ENCODE measurements around the gene CNTNAP2. TPM values are rescaled to one million over a fixed set of nuclear protein-coding genes. Genes with fewer than 3 reads are reported as not detected.

CNTNAP2 gene
- total and polyA plus RNA-seq, 7 experiments from 2014 or later = 0.02 to 0.48 (median 0.24) TPM; not detected in 2

DNA sequence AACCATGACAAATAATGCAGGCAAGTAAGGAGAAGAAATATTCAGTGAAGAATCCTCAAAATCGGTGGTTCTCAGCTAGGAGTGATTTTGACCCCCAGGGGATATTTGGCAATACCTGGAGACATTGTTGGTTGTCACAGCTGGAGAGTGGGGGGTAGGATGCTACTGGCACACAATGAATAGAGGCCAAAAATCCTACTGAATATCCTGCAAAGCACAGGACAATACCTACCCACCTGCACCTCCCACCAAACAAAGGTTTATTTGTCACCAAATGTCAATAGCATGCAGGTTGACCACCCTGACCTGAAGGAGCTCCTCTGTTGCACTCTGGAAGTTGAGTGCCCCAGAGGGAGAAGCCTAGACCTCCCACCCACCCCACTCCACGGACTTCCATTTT, 1028.6 kb downstream of the CNTNAP2 start:
- CTCF ChIA-PET = no interaction called here

DNA sequence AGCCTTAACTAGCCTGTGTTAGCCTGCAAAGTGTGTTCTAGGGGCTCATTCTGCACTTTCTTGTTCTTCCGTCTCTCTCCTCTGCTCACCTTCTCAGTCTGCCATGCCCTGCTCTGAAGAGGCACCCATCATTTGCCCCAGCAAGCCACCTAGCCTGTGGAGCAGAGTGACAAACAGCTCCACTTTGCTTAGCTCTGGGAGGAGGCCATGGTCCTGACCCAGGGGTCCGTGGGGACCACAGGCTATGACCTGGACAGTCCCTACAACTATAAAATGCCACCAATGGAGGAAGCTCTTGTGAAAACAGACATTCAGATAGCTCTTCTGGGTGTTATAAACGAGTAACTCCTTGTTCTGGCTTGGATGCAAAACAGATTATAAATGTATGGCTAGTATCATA, 1029.6 kb downstream of the CNTNAP2 start:
- no peak overlapping the region for H3K27ac ChIP-seq (ENCODE audit: low read depth, low read length)
- ChIA-PET CTCF (no interaction called here), POLR2A (no interaction called here)
- ATAC-seq = no peak
- no peak for DNase-seq
- no peaks in the 10 kb centered on the region for H3K9me3 ChIP-seq (ENCODE audit: control insufficient read depth in 2 of 3, low read length in 3 of 3)
- intact Hi-C loops (cut with micrococcal nuclease) = no loop called here
- Mint-ChIP-seq H3K36me3 (no peaks in the 10 kb centered on the region), H3K9me3 (peaks cover 0 to 25% (median 9%) of the 10 kb centered on the region in 11 donors), H3K27ac (no peak overlapping the region), H3K4me3 (no peak overlapping the region), H3K4me1 (no peaks in the 10 kb centered on the region), H3K27me3 (no peaks in the 10 kb centered on the region)
- no peaks in the 10 kb centered on the region for H3K27me3 ChIP-seq (ENCODE audit: control insufficient read depth in 2 of 2, insufficient read depth in 2 of 2, low read length in 2 of 2)
- H3K4me1 ChIP-seq (ENCODE audit: control insufficient read depth in 2 of 2, insufficient read depth in 2 of 2, low read length in 2 of 2) = no peaks in the 10 kb centered on the region
- no peak overlapping the region for H3K4me3 ChIP-seq (ENCODE audit: low read length)
- no peaks in the 10 kb centered on the region for H3K36me3 ChIP-seq (ENCODE audit: control insufficient read depth in 2 of 3, insufficient read depth in 3 of 3, low read length in 3 of 3)

More for the DNA sequence above, 1028.6 kb downstream of the CNTNAP2 start:
- Mint-ChIP-seq H3K4me1 (no peaks in the 10 kb centered on the region), H3K9me3 (peaks cover 0 to 24% (median 11%) of the 10 kb centered on the region in 11 donors), H3K36me3 (no peaks in the 10 kb centered on the region), H3K27ac (no peak overlapping the region), H3K27me3 (no peaks in the 10 kb centered on the region), H3K4me3 (no peak overlapping the region)
- Histone ChIP-seq H3K36me3 (ENCODE audit: control insufficient read depth in 2 of 3, insufficient read depth in 3 of 3, low read length in 3 of 3) (no peaks in the 10 kb centered on the region), H3K4me3 (ENCODE audit: low read length) (no peak overlapping the region), H3K27ac (ENCODE audit: low read depth, low read length) (no peak overlapping the region), H3K4me1 (ENCODE audit: control insufficient read depth in 2 of 2, insufficient read depth in 2 of 2, low read length in 2 of 2) (no peaks in the 10 kb centered on the region), H3K27me3 (ENCODE audit: control insufficient read depth in 2 of 2, insufficient read depth in 2 of 2, low read length in 2 of 2) (no peaks in the 10 kb centered on the region), H3K9me3 (ENCODE audit: control insufficient read depth in 2 of 3, low read length in 3 of 3) (no peaks in the 10 kb centered on the region)
- DNase-seq (no peak), ATAC-seq (no peak)
- intact Hi-C loops (cut with micrococcal nuclease) = no loop called here
- POLR2A ChIA-PET = no interaction called here

DNA sequence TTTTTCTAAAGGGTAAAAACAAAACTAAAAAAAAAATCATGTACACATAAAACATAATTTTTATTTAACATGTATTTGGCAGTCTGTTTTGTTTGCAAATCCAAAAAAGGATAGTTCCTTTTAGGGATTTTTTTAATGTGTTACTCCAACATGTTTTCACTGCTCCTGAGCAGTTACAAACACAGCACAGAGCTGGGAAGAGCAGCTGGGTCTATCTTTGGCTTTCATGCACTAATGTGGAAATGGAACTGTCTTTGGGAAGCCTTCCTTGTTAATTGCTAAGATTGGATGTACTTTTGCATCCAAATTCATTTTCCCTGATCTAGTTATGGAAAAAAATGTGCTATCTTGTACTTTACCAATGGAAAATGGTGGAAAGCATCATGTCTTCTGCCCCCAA, 1035.1 kb downstream of the CNTNAP2 start:
- Histone ChIP-seq H3K4me3 (ENCODE audit: low read length) (no peak overlapping the region), H3K27me3 (ENCODE audit: control insufficient read depth in 2 of 2, insufficient read depth in 2 of 2, low read length in 2 of 2) (no peaks in the 10 kb centered on the region), H3K27ac (ENCODE audit: low read depth, low read length) (no peak overlapping the region), H3K9me3 (ENCODE audit: control insufficient read depth in 2 of 3, low read length in 3 of 3) (no peaks in the 10 kb centered on the region), H3K36me3 (ENCODE audit: control insufficient read depth in 2 of 3, insufficient read depth in 3 of 3, low read length in 3 of 3) (no peaks in the 10 kb centered on the region), H3K4me1 (ENCODE audit: control insufficient read depth in 2 of 2, insufficient read depth in 2 of 2, low read length in 2 of 2) (no peaks in the 10 kb centered on the region)
- Mint-ChIP-seq H3K4me1 (no peaks in the 10 kb centered on the region), H3K27ac (no peak overlapping the region), H3K36me3 (no peaks in the 10 kb centered on the region), H3K9me3 (peaks cover 0 to 35% (median 6%) of the 10 kb centered on the region in 11 donors), H3K4me3 (no peak overlapping the region), H3K27me3 (no peaks in the 10 kb centered on the region)
- POLR2A ChIA-PET = no interaction called here
- CTCF ChIA-PET = no interaction called here
- ATAC-seq (no peak), DNase-seq (no peak)
- intact Hi-C loops (cut with micrococcal nuclease) = no loop called here

DNA sequence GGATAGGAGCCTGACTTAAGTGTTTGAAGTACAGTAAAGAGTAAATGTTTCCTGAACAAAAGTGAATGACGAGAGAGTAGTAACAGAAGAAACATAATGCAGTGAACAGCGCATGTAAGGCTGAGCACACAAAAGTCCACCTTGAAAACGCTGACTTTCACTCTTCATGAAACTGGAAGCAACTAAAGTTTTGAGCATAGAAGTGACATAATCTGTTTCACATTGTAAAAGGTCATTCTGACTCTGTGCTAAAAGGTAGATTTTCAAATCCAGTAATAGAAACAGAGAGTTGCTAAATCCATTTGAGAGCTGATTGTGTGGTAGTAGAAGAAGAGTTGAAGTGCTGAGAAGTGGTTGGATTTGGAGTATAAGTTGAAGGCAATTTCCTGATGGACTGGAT, 1037.0 kb downstream of the CNTNAP2 start:
- Mint-ChIP-seq H3K4me1 (no peaks in the 10 kb centered on the region), H3K27ac (no peak overlapping the region), H3K36me3 (no peaks in the 10 kb centered on the region), H3K27me3 (no peaks in the 10 kb centered on the region), H3K4me3 (no peak overlapping the region), H3K9me3 (peaks cover 0 to 35% (median 4%) of the 10 kb centered on the region in 11 donors)
- no peaks in the 10 kb centered on the region for H3K36me3 ChIP-seq (ENCODE audit: control insufficient read depth in 2 of 3, insufficient read depth in 3 of 3, low read length in 3 of 3)
- CTCF ChIA-PET = no interaction called here
- no peaks in the 10 kb centered on the region for H3K27me3 ChIP-seq (ENCODE audit: control insufficient read depth in 2 of 2, insufficient read depth in 2 of 2, low read length in 2 of 2)
- POLR2A ChIA-PET = no interaction called here
- no peak overlapping the region for H3K27ac ChIP-seq (ENCODE audit: low read depth, low read length)
- ATAC-seq (no peak), DNase-seq (no peak)
- intact Hi-C loops (cut with micrococcal nuclease) = no loop called here
- no peaks in the 10 kb centered on the region for H3K9me3 ChIP-seq (ENCODE audit: control insufficient read depth in 2 of 3, low read length in 3 of 3)
- H3K4me1 ChIP-seq (ENCODE audit: control insufficient read depth in 2 of 2, insufficient read depth in 2 of 2, low read length in 2 of 2) = no peaks in the 10 kb centered on the region
- no peak overlapping the region for H3K4me3 ChIP-seq (ENCODE audit: low read length)

DNA sequence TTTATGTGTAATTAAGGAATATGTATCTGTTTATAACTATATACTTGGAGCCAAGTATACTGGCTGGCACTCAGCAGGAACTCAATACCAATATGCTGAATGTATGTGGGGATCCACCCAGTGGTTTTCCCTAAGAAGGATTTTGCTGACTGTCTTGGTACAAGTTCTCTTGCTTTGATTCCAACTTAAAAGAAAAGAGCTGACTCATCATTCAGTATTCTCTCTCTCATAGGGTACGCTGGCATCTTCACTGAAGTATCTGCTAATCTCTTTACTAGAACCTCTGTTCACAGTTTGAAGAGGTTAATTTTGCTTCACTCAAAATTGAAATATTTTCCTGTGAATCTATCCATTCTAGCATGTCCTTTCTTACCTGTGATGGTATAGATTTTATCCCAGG, 1044.8 kb downstream of the CNTNAP2 start:
- Histone ChIP-seq H3K4me3 (ENCODE audit: low read length) (no peak overlapping the region), H3K27me3 (ENCODE audit: control insufficient read depth in 2 of 2, insufficient read depth in 2 of 2, low read length in 2 of 2) (no peaks in the 10 kb centered on the region), H3K4me1 (ENCODE audit: control insufficient read depth in 2 of 2, insufficient read depth in 2 of 2, low read length in 2 of 2) (no peaks in the 10 kb centered on the region), H3K27ac (ENCODE audit: low read depth, low read length) (no peak overlapping the region), H3K9me3 (ENCODE audit: control insufficient read depth in 2 of 3, low read length in 3 of 3) (no peaks in the 10 kb centered on the region), H3K36me3 (ENCODE audit: control insufficient read depth in 2 of 3, insufficient read depth in 3 of 3, low read length in 3 of 3) (no peaks in the 10 kb centered on the region)
- CTCF ChIA-PET = no interaction called here
- Mint-ChIP-seq H3K36me3 (no peaks in the 10 kb centered on the region), H3K27me3 (no peaks in the 10 kb centered on the region), H3K4me3 (no peak overlapping the region), H3K9me3 (peaks cover 0 to 6% (median 2%) of the 10 kb centered on the region in 11 donors), H3K4me1 (no peaks in the 10 kb centered on the region), H3K27ac (no peak overlapping the region)
- intact Hi-C loops (cut with micrococcal nuclease) = no loop called here
- no peak for DNase-seq
- no peak for ATAC-seq
- POLR2A ChIA-PET = no interaction called here

DNA sequence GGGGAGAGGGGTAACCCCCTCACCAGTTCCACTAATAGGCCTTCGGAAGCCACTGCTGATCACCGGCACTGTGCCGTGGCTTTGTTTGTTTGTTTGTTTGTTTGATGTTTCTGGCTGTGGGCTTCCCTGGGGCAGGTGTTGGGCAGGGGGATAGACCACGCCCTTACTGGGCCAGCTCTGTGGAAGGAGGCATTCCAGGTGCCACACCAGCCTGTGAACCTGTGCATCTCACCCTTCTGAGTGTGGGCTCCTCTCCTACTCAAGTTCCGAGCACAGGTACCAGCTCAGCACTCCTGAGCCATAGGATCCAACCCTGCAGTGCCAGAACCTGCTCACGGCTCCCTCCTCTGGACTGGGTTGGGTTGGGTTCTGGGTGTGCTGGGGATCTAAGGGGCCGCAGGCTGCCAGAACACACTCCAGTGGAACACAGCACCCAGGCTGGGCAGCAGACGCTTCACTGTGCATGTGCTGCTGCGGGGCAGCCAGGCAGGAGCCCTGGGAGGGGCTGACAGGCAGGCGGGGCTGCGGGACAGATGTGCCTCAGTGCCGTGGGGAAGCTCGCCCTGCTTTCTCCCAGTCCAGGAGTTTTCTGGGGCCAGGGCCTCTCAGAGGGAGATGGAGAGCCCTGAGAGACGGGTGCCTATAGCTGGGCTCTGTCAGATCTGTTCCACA, 1053.9 kb downstream of the CNTNAP2 start:
- H3K27ac ChIP-seq (ENCODE audit: low read depth, low read length) = no peak overlapping the region
- no peak for DNase-seq
- H3K36me3 ChIP-seq (ENCODE audit: control insufficient read depth in 2 of 3, insufficient read depth in 3 of 3, low read length in 3 of 3) = no peaks in the 10 kb centered on the region
- peaks cover 0 to 7% (median 0%) of the 10 kb centered on the region in 3 experiments for H3K9me3 ChIP-seq (ENCODE audit: control insufficient read depth in 2 of 3, low read length in 3 of 3)
- intact Hi-C loops (cut with micrococcal nuclease) = no loop called here
- no peak overlapping the region for H3K4me3 ChIP-seq (ENCODE audit: low read length)
- Mint-ChIP-seq H3K27me3 (no peaks in the 10 kb centered on the region), H3K4me3 (no peak overlapping the region), H3K4me1 (no peaks in the 10 kb centered on the region), H3K9me3 (peaks cover 0 to 9% (median 2%) of the 10 kb centered on the region in 11 donors), H3K36me3 (no peaks in the 10 kb centered on the region), H3K27ac (no peak overlapping the region)
- no peak for ATAC-seq
- ChIA-PET CTCF (no interaction called here), POLR2A (no interaction called here)
- no peaks in the 10 kb centered on the region for H3K27me3 ChIP-seq (ENCODE audit: control insufficient read depth in 2 of 2, insufficient read depth in 2 of 2, low read length in 2 of 2)
- no peaks in the 10 kb centered on the region for H3K4me1 ChIP-seq (ENCODE audit: control insufficient read depth in 2 of 2, insufficient read depth in 2 of 2, low read length in 2 of 2)

DNA sequence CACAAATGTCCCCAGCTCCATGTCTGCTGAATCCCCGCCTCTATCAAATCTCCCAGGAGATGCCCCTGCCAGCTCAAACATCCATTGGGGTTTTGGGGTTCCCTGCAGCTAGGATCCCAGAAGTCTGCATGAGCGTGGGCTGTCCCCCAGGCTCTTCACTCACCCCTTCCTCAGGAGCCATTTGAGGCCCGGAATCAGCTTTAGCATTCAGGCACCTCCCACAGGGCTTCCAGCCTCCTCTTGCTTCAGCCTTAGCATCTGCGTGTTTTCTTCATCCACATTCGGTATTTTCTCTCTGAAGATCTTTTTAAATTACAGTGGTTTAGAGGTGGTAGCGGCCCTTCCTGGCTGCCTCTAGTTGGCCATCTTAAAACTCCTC, 1054.4 kb downstream of the CNTNAP2 start:
- no peak overlapping the region for H3K4me3 ChIP-seq (ENCODE audit: low read length)
- CTCF ChIA-PET = no interaction called here
- DNase-seq = no peak
- H3K27ac ChIP-seq (ENCODE audit: low read depth, low read length) = no peak overlapping the region
- Mint-ChIP-seq H3K27ac (no peak overlapping the region), H3K4me3 (no peak overlapping the region), H3K9me3 (peaks cover 0 to 9% (median 2%) of the 10 kb centered on the region in 11 donors), H3K36me3 (no peaks in the 10 kb centered on the region), H3K4me1 (no peaks in the 10 kb centered on the region), H3K27me3 (no peaks in the 10 kb centered on the region)
- no peaks in the 10 kb centered on the region for H3K36me3 ChIP-seq (ENCODE audit: control insufficient read depth in 2 of 3, insufficient read depth in 3 of 3, low read length in 3 of 3)
- H3K27me3 ChIP-seq (ENCODE audit: control insufficient read depth in 2 of 2, insufficient read depth in 2 of 2, low read length in 2 of 2) = no peaks in the 10 kb centered on the region
- ATAC-seq = no peak
- intact Hi-C loops (cut with micrococcal nuclease) = no loop called here
- POLR2A ChIA-PET = no interaction called here
- H3K9me3 ChIP-seq (ENCODE audit: control insufficient read depth in 2 of 3, low read length in 3 of 3) = peaks cover 0 to 7% (median 0%) of the 10 kb centered on the region in 3 experiments
- no peaks in the 10 kb centered on the region for H3K4me1 ChIP-seq (ENCODE audit: control insufficient read depth in 2 of 2, insufficient read depth in 2 of 2, low read length in 2 of 2)
